H1 (cell line): ENCODE results near the gene IGF2R. TPM values are rescaled to one million over a fixed set of nuclear protein-coding genes. Genes with fewer than 3 reads are reported as not detected.

Source experiments
- CTCF ChIA-PET: fragments of 300-600 bp; sonication (Branson Sonifier 250); formaldehyde crosslinking; loops from one replicate; lab custom pipeline; 2021; ENCODE audit not compliant: partially characterized antibody; lab: Charles Lee
- POLR2A ChIA-PET: fragments of 300-600 bp; sonication (Branson Sonifier 250); formaldehyde crosslinking; loops from one replicate; lab custom pipeline; 2021; ENCODE audit warnings: inconsistent platforms; ENCODE audit not compliant: partially characterized antibody; lab: Charles Lee
- DNase-seq, 2 experiments: peaks; one replicate each; pipeline versions ENCODE4 v3.0.0 to v3.0.0-alpha.2; 2010 to 2022; ENCODE audit warnings: low spot score in 2 of 2, low read depth in 1 of 2, mixed read lengths in 1 of 2
- FAIRE-seq: peaks from 2 replicates; lab custom pipeline; 2011; peaks lifted over from hg19 to GRCh38; lab: Jason Lieb, UNC
- H2AFZ ChIP-seq: 2 replicates; pipeline ENCODE4 v1.8.1; 2012; ENCODE audit warnings: low read length, inconsistent platforms
- H2AK5ac ChIP-seq: 2 replicates; pipeline ENCODE4 v1.6.1; 2013; ENCODE audit warnings: low read depth, low read length
- H2BK120ac ChIP-seq: replicated peaks from 2 replicates; pipeline ENCODE3; 2013; ENCODE audit warnings: low read depth, low read length, inconsistent platforms
- H2BK12ac ChIP-seq: 2 replicates; pipeline ENCODE4 v1.6.1; 2013; ENCODE audit warnings: low read depth, low read length
- H2BK15ac ChIP-seq: 2 replicates; pipeline ENCODE4 v1.6.1; 2013; ENCODE audit warnings: low read length
- H2BK20ac ChIP-seq: 2 replicates; pipeline ENCODE4 v1.6.1; 2013; ENCODE audit warnings: low read length
- H2BK5ac ChIP-seq: 2 replicates; pipeline ENCODE4 v1.6.1; 2013; ENCODE audit warnings: low read depth, low read length
- H3K14ac ChIP-seq: 2 replicates; pipeline ENCODE4 v1.6.1; 2013; ENCODE audit warnings: inconsistent platforms; ENCODE audit not compliant: insufficient read length
- H3K18ac ChIP-seq: 2 replicates; pipeline ENCODE4 v1.6.1; 2013; ENCODE audit warnings: low read length; ENCODE audit errors: extremely low read depth
- H3K23ac ChIP-seq: 2 replicates; pipeline ENCODE4 v1.6.1; 2013; ENCODE audit warnings: inconsistent platforms; ENCODE audit not compliant: insufficient read length
- H3K23me2 ChIP-seq: 2 replicates; pipeline ENCODE4 v1.6.1; 2013; ENCODE audit warnings: low read depth, low read length
- H3K27ac ChIP-seq: 2 replicates; pipeline ENCODE4 v1.6.1; 2011; ENCODE audit warnings: low read depth, low read length, inconsistent platforms
- H3K27me3 ChIP-seq, 4 experiments: replicated peaks in 1 of 4; 1 replicate in 1 of 4; 2 replicates in 3 of 4; pipeline versions ENCODE4 v1.6.1 to v1.8.1; 2011 to 2013; ENCODE audit warnings: low read length in 3 of 4, mild to moderate bottlenecking in 3 of 4, inconsistent platforms in 2 of 4, mixed read lengths in 2 of 4, moderate library complexity in 1 of 4; ENCODE audit not compliant: control insufficient read depth in 3 of 4, insufficient read depth in 3 of 4; ENCODE audit errors: extremely low read depth in 1 of 4
- H3K36me3 ChIP-seq, 4 experiments: 2 replicates each; pipeline versions ENCODE4 v1.6.1 to v1.8.1; 2011 to 2013; ENCODE audit warnings: mild to moderate bottlenecking in 4 of 4, low read length in 3 of 4, moderate library complexity in 2 of 4, control low read depth in 1 of 4, inconsistent platforms in 1 of 4; ENCODE audit not compliant: insufficient read depth in 4 of 4, control insufficient read depth in 2 of 4
- H3K4ac ChIP-seq: replicated peaks from 2 replicates; pipeline ENCODE3; 2013; ENCODE audit warnings: low read length, low read depth, mixed read lengths, inconsistent platforms; ENCODE audit not compliant: insufficient read length
- H3K4me1 ChIP-seq, 4 experiments: replicated peaks in 1 of 4; 1 replicate in 1 of 4; 2 replicates in 3 of 4; pipeline versions ENCODE4 v1.6.1 to v1.8.1; 2011 to 2013; ENCODE audit warnings: low read length in 3 of 4, inconsistent platforms in 2 of 4, mixed read lengths in 1 of 4; ENCODE audit not compliant: insufficient read depth in 4 of 4, control insufficient read depth in 3 of 4
- H3K4me2 ChIP-seq, 2 experiments: 2 replicates each; pipeline versions ENCODE4 v1.6.1 to v1.8.1; 2011 to 2013; ENCODE audit warnings: low read depth in 2 of 2, low read length in 2 of 2, control low read depth in 1 of 2, inconsistent platforms in 1 of 2, mild to moderate bottlenecking in 1 of 2; ENCODE audit not compliant: insufficient read depth in 1 of 2
- H3K4me3 ChIP-seq, 4 experiments: fragments of 200-600, 300-600 bp in 1 of 4; sonication (generic), shearing (Covaris generic), sonication (Bioruptor Twin) in 1 of 4; 2 replicates each; pipeline versions ENCODE4 v1.5.1 to v1.8.1; 2011 to 2016; ENCODE audit warnings: low read length in 4 of 4, low read depth in 3 of 4, control low read depth in 2 of 4, inconsistent platforms in 2 of 4, mild to moderate bottlenecking in 2 of 4, mixed read lengths in 1 of 4, moderate library complexity in 1 of 4; ENCODE audit not compliant: insufficient read depth in 2 of 4; ENCODE audit errors: extremely low read depth in 1 of 4
- H3K56ac ChIP-seq: replicated peaks from 2 replicates; pipeline ENCODE3; 2013; ENCODE audit warnings: low read depth, mild to moderate bottlenecking, mixed read lengths, low read length, inconsistent platforms; ENCODE audit not compliant: insufficient read length
- H3K79me1 ChIP-seq: 2 replicates; pipeline ENCODE4 v1.6.1; 2013; ENCODE audit warnings: low read depth, low read length, control low read depth
- H3K79me2 ChIP-seq, 2 experiments: 2 replicates each; pipeline versions ENCODE4 v1.6.1 to v1.8.1; 2012 to 2013; ENCODE audit warnings: low read length in 2 of 2, mild to moderate bottlenecking in 2 of 2, inconsistent platforms in 1 of 2; ENCODE audit not compliant: insufficient read depth in 2 of 2, control insufficient read depth in 1 of 2
- H3K9ac ChIP-seq, 4 experiments: replicated peaks in 1 of 4; 1 replicate in 1 of 4; 2 replicates in 3 of 4; pipeline versions ENCODE4 v1.6.1 to v1.8.1; 2011 to 2013; ENCODE audit warnings: low read depth in 3 of 4, low read length in 3 of 4, control low read depth in 2 of 4, mild to moderate bottlenecking in 2 of 4, moderate library complexity in 2 of 4, inconsistent platforms in 1 of 4; ENCODE audit errors: extremely low read depth in 1 of 4
- H3K9me3 ChIP-seq, 2 experiments: 2 replicates each; pipeline versions ENCODE4 v1.6.1 to v1.8.1; 2012 to 2013; ENCODE audit warnings: mild to moderate bottlenecking in 2 of 2, moderate library complexity in 2 of 2, control low read depth in 1 of 2, inconsistent platforms in 1 of 2, low read depth in 1 of 2, low read length in 1 of 2, mixed read lengths in 1 of 2; ENCODE audit not compliant: insufficient read depth in 2 of 2
- H4K20me1 ChIP-seq, 2 experiments: replicated peaks in 1 of 2; 2 replicates each; pipeline versions ENCODE3 to v1.8.1; 2011 to 2013; ENCODE audit warnings: inconsistent platforms in 2 of 2, low read length in 2 of 2, mild to moderate bottlenecking in 1 of 2; ENCODE audit not compliant: insufficient read depth in 2 of 2, control insufficient read depth in 1 of 2
- H4K5ac ChIP-seq: 2 replicates; pipeline ENCODE4 v1.6.1; 2013; ENCODE audit warnings: low read length, low read depth, mixed read lengths, inconsistent platforms; ENCODE audit not compliant: insufficient read length
- H4K8ac ChIP-seq: 2 replicates; pipeline ENCODE4 v1.8.0; 2013; ENCODE audit warnings: mild to moderate bottlenecking, moderate library complexity, low read length, inconsistent platforms; ENCODE audit not compliant: insufficient read depth; ENCODE audit errors: extremely low read depth
- H4K91ac ChIP-seq: replicated peaks from 2 replicates; pipeline ENCODE3; 2013; ENCODE audit warnings: low read length, mixed read lengths, inconsistent platforms; ENCODE audit not compliant: insufficient read length
- ATF2 ChIP-seq: IDR thresholded peaks from 2 replicates; pipeline ENCODE4 v1.6.1; 2012; ENCODE audit warnings: low read length, inconsistent platforms
- CBX8 ChIP-seq: fragments of 300-800, 300-1000 bp; sonication (generic); IDR thresholded peaks from 2 replicates; pipeline ENCODE4 v1.7.1; 2016; ENCODE audit warnings: low read depth, low read length, borderline replicate concordance
- CREB1 ChIP-seq: IDR thresholded peaks from 2 replicates; pipeline ENCODE4 v1.6.1; 2012; ENCODE audit warnings: inconsistent platforms
- CTBP2 ChIP-seq: IDR thresholded peaks from 2 replicates; pipeline ENCODE4 v1.7.0; 2011; ENCODE audit warnings: borderline replicate concordance, mild to moderate bottlenecking, moderate library complexity, mixed read lengths, low read length; ENCODE audit not compliant: insufficient read depth, insufficient read length
- HDAC6 ChIP-seq: IDR thresholded peaks from one replicate; pipeline ENCODE4 v1.7.1; 2012; ENCODE audit warnings: low read depth, mild to moderate bottlenecking, inconsistent platforms, low read length, moderate library complexity
- JUN ChIP-seq: IDR thresholded peaks from 2 replicates; pipeline ENCODE4 v1.6.1; 2011; ENCODE audit warnings: low read depth, mild to moderate bottlenecking, improper control_type of control experiment, low read length
- JUND ChIP-seq: IDR thresholded peaks from 2 replicates; pipeline ENCODE4 v1.6.1; 2011; ENCODE audit warnings: mild to moderate bottlenecking, improper control_type of control experiment, low read length
- KDM5A ChIP-seq: fragments of 200-600 bp; IDR thresholded peaks from 2 replicates; pipeline ENCODE4 v1.7.1; 2012; ENCODE audit warnings: mild to moderate bottlenecking, low read length, inconsistent platforms, mixed read lengths
- NRF1 ChIP-seq: IDR thresholded peaks from 2 replicates; pipeline ENCODE4 v1.6.1; 2011; ENCODE audit warnings: mild to moderate bottlenecking, low read depth, low read length, improper control_type of control experiment
- POLR2AphosphoS5 ChIP-seq: IDR thresholded peaks from 2 replicates; pipeline ENCODE4 v1.6.1; 2011; ENCODE audit warnings: low read depth, low read length
- WGBS, 2 experiments: shearing (Covaris generic) in 1 of 2; methylation state at CpG; one replicate each; pipeline versions ENCODE4 v1.1.6 to v1.1.7; 2013 to 2015; ENCODE audit warnings: low lambda C conversion rate in 2 of 2, mixed read lengths in 2 of 2, inconsistent platforms in 1 of 2, low coverage in 1 of 2, missing lambda C conversion rate in 1 of 2; ENCODE audit not compliant: insufficient replicate concordance in 2 of 2, insufficient coverage in 1 of 2, insufficient read length in 1 of 2; ENCODE audit errors: extremely low coverage in 1 of 2, missing lambda C conversion rate in 1 of 2; 5-methylcytosine and 5-hydroxymethylcytosine counted together
- polyA plus RNA-seq, 7 experiments: library from polyadenylated mRNA; depleted of rRNA in 3 of 7; stranded (reverse) in 5 of 7; unstranded in 2 of 7; fragments of >200 nt in 5 of 7; fragments of 200-250 nt in 2 of 7; gene quantifications; 1 replicate in 5 of 7; 2 replicates in 1 of 7; 4 replicates in 1 of 7; pipeline versions ENCODE4 v1.2.1 to v1.2.3, GENCODE V29; 2011 to 2013; ENCODE audit warnings: missing spikeins in 2 of 7, mixed read lengths in 2 of 7
- total RNA-seq: library from RNA; stranded (reverse); fragmentation: NEBNext Ultra II Directional; extraction: Animal tissue kit (Norgen Biotek cat#: 25700); gene quantifications from 2 replicates; pipeline ENCODE4 v1.2.1, GENCODE V29; 2021

IGF2R gene
- total and polyA plus RNA-seq, 2 of the 8 experiments (the other 6 are each of a cell fraction or from before 2014, with no cell fraction given), result 20.6 to 74.1 TPM

- no peak overlapping the region for H3K56ac ChIP-seq
- H3K4ac ChIP-seq, result no peak overlapping the region
- no peak overlapping the region for H2BK120ac ChIP-seq
- H3K9ac ChIP-seq, result no peak overlapping the region
- H2BK15ac ChIP-seq, result no peak overlapping the region
- no peak overlapping the region for H2BK12ac ChIP-seq
- POLR2A ChIA-PET, result no interaction called here
- FAIRE-seq (no peak), DNase-seq (no peak)
- no peak overlapping the region for H3K4me3 ChIP-seq
- no peaks in the 10 kb centered on the region for H3K79me2 ChIP-seq
- no peaks in the 10 kb centered on the region for H3K9me3 ChIP-seq
- no peaks in the 10 kb centered on the region for H3K27me3 ChIP-seq
- WGBS, 2 experiments, result 92% methylated on average over 4 of the region's 4 CpGs; no CpG with 5 or more reads in 1 of the 2 experiments
- no peak overlapping the region for H2BK5ac ChIP-seq
- no peak overlapping the region for H3K18ac ChIP-seq
- no peak overlapping the region for H2BK20ac ChIP-seq
- H4K91ac ChIP-seq, result no peak overlapping the region
- H4K8ac ChIP-seq, result no peak overlapping the region
- H4K20me1 ChIP-seq, result peaks cover 2 to 11% of the 10 kb centered on the region in 2 experiments
- H3K23me2 ChIP-seq, result no peaks in the 10 kb centered on the region
- H3K23ac ChIP-seq, result no peak overlapping the region
- H3K79me1 ChIP-seq, result no peaks in the 10 kb centered on the region
- no peaks in the 10 kb centered on the region for H3K4me1 ChIP-seq
- CTCF ChIA-PET, result no interaction called here
- no peak overlapping the region for H3K4me2 ChIP-seq
- no peak overlapping the region for H3K27ac ChIP-seq
- H3K14ac ChIP-seq, result no peak overlapping the region
- peaks cover 49 to 81% (median 75%) of the 10 kb centered on the region in 4 experiments for H3K36me3 ChIP-seq
- no peak overlapping the region for H2AFZ ChIP-seq
- no peak overlapping the region for H2AK5ac ChIP-seq
- H4K5ac ChIP-seq, result no peak overlapping the region
- no peak for TF ChIP-seq CREB1
- TF ChIP-seq CTBP2, result no peak
- no peak for TF ChIP-seq KDM5A
- TF ChIP-seq CBX8, result no peak
- no peak for TF ChIP-seq HDAC6
- TF ChIP-seq POLR2AphosphoS5, result no peak
- TF ChIP-seq JUN, result no peak
- no peak for TF ChIP-seq JUND
- no peak for TF ChIP-seq NRF1
- no peak for TF ChIP-seq ATF2
Measured at GRCh38 chr6:160043784-160044183, 74.9 kb downstream of the IGF2R start.
